Motor neuron (in vitro differentiated cells): ENCODE measurements around the gene ATP8A2. TPM values are rescaled to one million over a fixed set of nuclear protein-coding genes. Genes with fewer than 3 reads are reported as not detected.

ENCODE experiments used
- ATAC-seq, 8 experiments: fragments of 200-7000 bp; cut with Tn5 transposase; replicated peaks in 6 of 8; 2 replicates each; pipeline ENCODE4 v1.8.0; 2021; ENCODE audit warnings: mild to moderate bottlenecking in 8 of 8, moderate library complexity in 8 of 8
- H3K27ac ChIP-seq, 2 donors: fragments of 250-450 bp; sonication (Bioruptor Pico); 2 replicates each; pipeline ENCODE4 v1.9.0; 2021; ENCODE audit warnings: antibody characterized with exemption in 2 of 2, mild to moderate bottlenecking in 2 of 2, moderate library complexity in 1 of 2
- H3K4me1 ChIP-seq, 2 donors: fragments of 250-450 bp; sonication (Bioruptor Pico); replicated peaks in 1 of 2; 2 replicates each; pipeline ENCODE4 v1.6.1; 2021; ENCODE audit warnings: antibody characterized with exemption in 2 of 2, mild to moderate bottlenecking in 2 of 2, moderate library complexity in 1 of 2
- H3K4me3 ChIP-seq, 5 donors: fragments of 250-450 bp; sonication (Bioruptor Pico); 2 replicates each; pipeline ENCODE4 v1.9.0; 2021; ENCODE audit warnings: antibody characterized with exemption in 5 of 5, mild to moderate bottlenecking in 5 of 5, moderate library complexity in 4 of 5
- WGBS, 10 experiments: fragments of 450-650 bp; shearing (Covaris generic); methylation state at CpG; one replicate each; pipeline ENCODE4 v1.0.0; 2022; 5-methylcytosine and 5-hydroxymethylcytosine counted together
- in situ Hi-C, 9 experiments: fragments of 400-800 bp; cut with MboI; loops; one replicate each; pipeline ENCODE4 v1.15.0; 2021; ENCODE audit warnings: low sequenced_read_pairs in 9 of 9, low pct_unique_long_range_greater_than_20kb in 2 of 9; ENCODE audit not compliant: unreplicated experiment in 9 of 9
- total RNA-seq, 8 experiments: library from RNA; unstranded; fragments of 300-600 nt; gene quantifications; 2 replicates each; pipeline versions ENCODE4 v1.2.3 to v1.2.4, GENCODE V29; 2022

Gene ATP8A2
- total RNA-seq, 8 experiments from 2014 or later = 0.10 to 13.8 (median 6.7) TPM

DNA sequence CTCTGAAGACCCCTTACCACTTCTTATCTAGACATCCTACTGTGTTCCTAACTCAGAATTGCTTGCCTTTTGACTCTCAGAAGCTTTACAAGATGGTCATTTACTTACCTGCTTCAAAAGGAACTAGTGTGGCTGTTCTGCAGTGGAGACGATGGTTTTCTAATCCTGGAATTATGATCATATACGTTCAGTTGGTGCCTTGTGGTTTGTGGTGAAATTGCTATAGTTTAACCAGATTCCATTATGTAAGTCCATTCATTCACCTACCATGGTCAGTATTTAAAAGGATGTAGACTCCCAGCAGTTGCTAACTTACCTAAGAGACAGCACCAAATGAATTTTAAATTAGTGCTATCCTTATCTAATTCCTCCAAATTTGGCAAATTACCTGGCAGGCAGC, 469.2 kb downstream of the ATP8A2 start:
- in situ Hi-C loops = loop anchor here in 1 of 9 experiments (25.0 kb wide), 1 partner anchor 221 kb away; the partner anchor contains the start of gene SHISA2
- 17 to 100% (median 74%) methylated on average over 2 of the region's 2 CpGs; no CpG with 5 or more reads in 2 of the 10 experiments for WGBS, 10 experiments
- no peaks in the 10 kb centered on the region for H3K4me1 ChIP-seq
- H3K4me3 ChIP-seq = no peak overlapping the region
- no peak for ATAC-seq
- H3K27ac ChIP-seq = no peak overlapping the region

DNA sequence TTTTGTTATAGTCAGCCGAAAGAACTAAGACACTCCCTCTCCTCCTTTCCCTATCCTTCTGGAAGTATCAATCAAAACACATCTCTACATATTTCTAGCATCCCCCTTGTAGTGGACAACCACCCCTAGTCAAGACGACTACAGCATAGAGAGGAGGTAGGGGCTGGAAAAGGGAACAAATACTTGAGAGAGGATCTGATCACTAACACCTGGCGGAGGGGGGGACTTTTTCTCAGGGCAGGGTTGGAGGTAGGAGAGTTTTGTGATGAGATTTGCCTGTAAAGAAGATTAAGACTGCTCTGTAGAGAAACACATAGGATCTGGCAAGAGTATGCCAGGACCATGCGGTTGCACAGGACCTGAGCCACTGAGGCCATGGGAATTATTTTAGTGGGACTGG, 471.9 kb downstream of the ATP8A2 start:
- Histone ChIP-seq H3K4me1 (no peaks in the 10 kb centered on the region), H3K27ac (no peak overlapping the region), H3K4me3 (no peak overlapping the region)
- no peak for ATAC-seq
- in situ Hi-C loops = loop anchor here in 1 of 9 experiments (25.0 kb wide), 1 partner anchor 219 kb away; the partner anchor contains the start of gene SHISA2
- 21 to 100% (median 70%) methylated on average over 1 to 4 of the region's 4 CpGs; no CpG with 5 or more reads in 5 of the 10 experiments for WGBS, 10 experiments

DNA sequence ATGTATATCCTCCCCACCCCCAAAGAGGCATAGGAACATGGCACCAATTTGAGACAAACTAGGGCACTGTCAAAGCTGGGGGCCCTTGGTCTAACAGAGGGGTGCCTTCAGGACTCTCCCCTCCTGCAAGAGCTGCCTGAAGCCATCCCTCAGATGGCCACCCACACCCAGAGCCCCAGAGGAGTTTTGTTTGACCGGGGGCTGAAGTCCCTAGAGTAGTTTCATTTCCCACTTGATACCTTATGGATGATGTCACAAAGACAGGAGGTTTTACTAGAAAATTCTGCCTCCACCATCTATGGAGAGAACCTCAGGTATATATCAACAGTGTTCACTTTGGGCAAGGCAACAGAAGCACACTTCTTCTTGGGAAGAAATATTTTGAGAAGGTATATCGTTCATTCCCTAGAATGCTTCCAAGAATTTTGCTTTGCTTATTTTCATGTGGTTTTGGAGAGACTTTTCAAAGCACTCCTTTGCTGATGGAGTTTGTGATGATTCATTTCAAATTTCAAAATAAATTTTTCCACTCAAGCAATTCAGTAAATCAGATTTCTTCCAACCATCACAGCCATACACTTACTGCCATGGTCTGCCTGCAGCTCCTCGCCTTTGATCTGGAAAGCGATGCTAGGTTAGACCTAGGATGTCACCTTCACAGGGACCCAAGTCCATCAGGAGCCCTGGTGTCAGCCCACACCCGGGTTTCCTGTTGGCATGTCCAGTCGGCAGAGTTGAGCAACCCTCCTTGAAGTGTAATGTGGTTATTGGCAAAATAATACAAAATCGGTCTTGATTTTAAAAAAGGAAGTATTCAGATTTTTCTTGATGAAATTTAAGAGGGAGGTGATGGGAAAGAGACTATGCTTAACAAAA, 473.0 kb downstream of the ATP8A2 start:
- Histone ChIP-seq H3K4me3 (no peak overlapping the region), H3K27ac (no peak overlapping the region), H3K4me1 (no peaks in the 10 kb centered on the region)
- 43 to 96% (median 75%) methylated on average over 1 to 6 of the region's 7 CpGs for WGBS, 10 experiments
- in situ Hi-C loops = loop anchor here in 1 of 9 experiments (25.0 kb wide), 1 partner anchor 218 kb away; the partner anchor contains the start of gene SHISA2
- no peak for ATAC-seq

DNA sequence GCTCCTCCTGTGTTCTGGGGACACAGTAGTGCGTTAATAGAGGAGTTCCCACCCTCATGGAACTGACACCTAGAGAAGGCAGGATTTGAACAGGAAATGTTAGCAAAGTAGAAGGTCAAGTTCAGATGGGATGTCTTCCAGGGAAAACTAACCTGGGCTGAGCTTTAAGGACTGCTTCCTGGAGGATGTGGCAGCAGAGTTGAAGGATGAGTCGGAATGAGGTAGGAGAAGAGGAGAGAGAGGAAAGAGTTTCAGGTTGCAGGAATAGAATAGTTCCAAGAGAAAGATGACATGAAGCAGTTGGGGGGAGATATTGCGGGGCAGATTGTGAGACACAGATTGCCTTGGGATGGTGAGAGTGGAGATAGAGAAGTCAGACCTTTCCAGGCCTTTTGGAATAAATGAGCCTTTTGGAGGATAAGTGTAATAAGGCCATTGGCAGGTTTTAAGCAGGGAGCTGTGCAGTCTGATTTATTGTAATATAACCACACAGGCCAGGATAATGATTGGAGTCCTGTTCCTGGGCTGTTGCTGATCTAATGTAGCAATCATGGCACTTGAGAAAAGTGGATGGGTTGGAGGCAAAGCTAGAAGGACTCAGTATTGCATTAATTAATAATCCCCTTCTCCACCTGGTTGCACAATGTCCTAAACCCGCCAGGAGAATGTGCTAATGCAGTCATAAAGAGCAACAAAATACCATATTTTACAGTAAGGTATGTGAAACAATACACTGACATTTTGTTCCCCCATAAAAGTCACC, 474.6 kb downstream of the ATP8A2 start:
- WGBS, 10 experiments = 18 to 93% (median 83%) methylated on average over 1 to 4 of the region's 4 CpGs; no CpG with 5 or more reads in 2 of the 10 experiments
- Histone ChIP-seq H3K4me3 (no peak overlapping the region), H3K27ac (no peak overlapping the region), H3K4me1 (no peaks in the 10 kb centered on the region)
- in situ Hi-C loops = loop anchor here in 1 of 9 experiments (25.0 kb wide), 1 partner anchor 216 kb away; the partner anchor contains the start of gene SHISA2
- ATAC-seq = peak in 1 of 8 experiments; percentile 20

DNA sequence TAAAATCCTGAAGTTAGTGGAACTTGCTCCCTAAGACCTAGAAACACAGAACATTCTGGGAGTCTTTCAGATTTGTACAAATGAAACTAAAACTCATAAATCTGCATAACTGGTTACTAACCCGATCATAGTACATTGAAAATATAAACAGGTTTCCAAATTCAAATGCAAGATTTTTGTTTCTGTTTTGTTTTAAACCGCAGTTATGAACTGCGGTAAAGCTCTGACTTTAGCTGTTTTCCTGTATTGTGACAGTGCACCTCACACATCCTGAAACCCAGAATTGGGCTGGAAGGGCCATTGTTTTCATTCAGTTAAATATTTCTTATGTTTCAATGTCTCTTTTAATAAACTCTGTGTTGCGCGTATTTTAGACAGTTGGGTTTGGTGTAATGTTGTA, 475.4 kb downstream of the ATP8A2 start:
- 39 to 100% (median 85%) methylated on average over 1 to 5 of the region's 5 CpGs for WGBS, 10 experiments
- no peak for ATAC-seq
- in situ Hi-C loops = loop anchor here in 1 of 9 experiments (25.0 kb wide), 1 partner anchor 215 kb away; the partner anchor contains the start of gene SHISA2
- Histone ChIP-seq H3K4me1 (no peaks in the 10 kb centered on the region), H3K27ac (no peak overlapping the region), H3K4me3 (no peak overlapping the region)

DNA sequence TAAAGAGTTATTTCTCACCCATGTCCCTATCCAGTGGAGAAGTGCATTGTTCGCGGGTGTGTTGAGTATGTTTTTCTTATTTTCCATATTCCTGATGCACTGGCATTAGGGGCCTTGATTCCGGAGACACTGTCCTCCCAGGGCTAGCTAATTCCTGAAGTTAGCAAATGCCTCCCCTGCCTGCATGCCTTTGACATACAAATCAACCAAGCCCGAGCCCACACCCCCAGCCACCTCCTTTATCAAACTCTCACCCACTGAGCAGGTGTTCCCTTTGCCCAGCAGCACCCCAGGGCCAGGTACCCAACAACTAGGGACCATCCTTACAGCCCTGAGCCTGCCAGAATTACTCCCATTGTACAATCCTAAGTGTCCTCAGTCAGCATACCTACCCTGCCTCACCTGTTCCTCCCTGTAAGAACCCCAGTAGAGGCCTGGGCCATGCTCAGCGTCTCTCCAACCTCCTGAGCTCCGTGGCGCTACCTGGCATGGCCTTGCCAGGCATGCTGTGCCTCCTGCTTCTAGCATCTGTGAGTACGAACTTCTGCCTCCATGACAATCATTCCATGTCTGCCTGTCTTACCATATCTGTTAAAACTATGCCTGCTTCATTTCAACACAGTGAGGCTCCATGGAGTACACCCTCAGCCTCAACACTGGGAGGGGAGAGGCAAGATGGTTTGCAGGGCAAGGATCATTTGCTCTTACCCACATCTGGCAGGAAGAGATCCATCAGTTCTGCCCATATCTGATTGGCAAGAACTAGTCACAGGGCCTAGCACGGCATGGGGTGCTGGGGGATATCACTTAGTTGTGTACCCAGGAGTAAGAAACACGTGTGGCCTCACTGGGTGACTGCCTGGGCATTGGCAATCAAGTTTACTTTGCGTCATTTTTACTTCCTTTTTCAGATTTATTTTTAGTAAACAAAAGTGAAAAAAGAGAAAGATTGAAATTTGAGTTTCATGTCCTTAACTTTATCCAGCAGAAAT, 476.2 kb downstream of the ATP8A2 start:
- ATAC-seq = no peak
- Histone ChIP-seq H3K4me1 (no peaks in the 10 kb centered on the region), H3K27ac (no peak overlapping the region), H3K4me3 (no peak overlapping the region)
- WGBS, 10 experiments = 43 to 80% (median 65%) methylated on average over 1 to 10 of the region's 11 CpGs; no CpG with 5 or more reads in 2 of the 10 experiments
- in situ Hi-C loops = loop anchor here in 1 of 9 experiments (25.0 kb wide), 1 partner anchor 214 kb away; the partner anchor contains the start of gene SHISA2

- in situ Hi-C loops = loop anchor here in 1 of 9 experiments (25.0 kb wide), 1 partner anchor 213 kb away; the partner anchor contains the start of gene SHISA2
Observed at GRCh38 chr13:25848812-25849745, 477.3 kb downstream of the ATP8A2 start.

GRCh38 chr13:25857830-25858229, 486.1 kb downstream of the ATP8A2 start:
- Histone ChIP-seq H3K27ac (no peak overlapping the region), H3K4me3 (no peak overlapping the region), H3K4me1 (peaks cover 10 to 18% of the 10 kb centered on the region in 2 donors)
- 25 to 100% (median 83%) methylated on average over 1 to 4 of the region's 4 CpGs; no CpG with 5 or more reads in 1 of the 10 experiments for WGBS, 10 experiments
- in situ Hi-C loops = no loop called here
- no peak for ATAC-seq

More at GRCh38 chr13:25848812-25849745, 477.3 kb downstream of the ATP8A2 start:
- 13 to 95% (median 80%) methylated on average over 2 to 8 of the region's 8 CpGs for WGBS, 10 experiments
- no peak overlapping the region for H3K4me3 ChIP-seq
- no peak overlapping the region for H3K27ac ChIP-seq
- H3K4me1 ChIP-seq = no peaks in the 10 kb centered on the region
- ATAC-seq = no peak

DNA sequence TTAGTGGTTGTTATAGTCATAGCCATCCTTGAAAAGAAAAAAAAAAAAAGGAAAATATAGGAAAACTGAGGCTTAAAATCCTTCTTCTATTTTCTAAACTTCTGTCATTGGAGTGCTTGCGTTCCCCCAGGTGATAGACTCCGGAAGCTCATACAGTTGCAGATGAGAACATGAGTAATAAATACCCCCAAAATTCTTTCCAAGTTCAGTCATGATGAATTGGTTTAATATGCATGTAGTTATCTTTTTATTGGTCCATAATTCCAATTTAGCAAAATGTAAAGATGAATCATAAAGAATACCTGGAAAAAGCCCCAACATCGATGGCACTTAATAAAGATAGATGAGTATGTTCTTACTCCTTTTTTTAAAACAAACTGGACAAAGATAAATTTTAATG, 487.8 kb downstream of the ATP8A2 start:
- no peak overlapping the region for H3K27ac ChIP-seq
- WGBS, 10 experiments = 50 to 100% (median 65%) methylated on average over 2 to 3 of the region's 3 CpGs
- ATAC-seq = no peak
- in situ Hi-C loops = no loop called here
- H3K4me1 ChIP-seq = peaks cover 10 to 18% of the 10 kb centered on the region in 2 donors
- no peak overlapping the region for H3K4me3 ChIP-seq

DNA sequence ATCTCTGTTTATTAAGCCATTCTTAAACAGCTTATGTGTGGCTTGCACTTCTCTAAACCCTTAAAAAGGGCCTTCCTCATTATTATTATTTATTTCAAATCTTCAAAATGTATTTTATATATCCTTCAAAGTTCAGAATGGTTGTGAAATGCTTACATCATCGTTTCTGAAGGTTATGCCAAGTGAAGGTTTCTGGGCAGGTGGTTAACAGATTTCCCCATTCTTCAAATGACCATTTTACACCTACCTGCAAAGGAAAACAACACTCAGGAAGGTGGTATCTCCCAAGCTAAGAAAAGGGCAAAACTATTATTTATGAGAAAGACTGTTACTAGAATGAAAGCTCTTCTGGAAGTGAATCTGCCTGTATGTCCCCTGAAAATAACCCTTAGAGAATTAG, 488.5 kb downstream of the ATP8A2 start:
- Histone ChIP-seq H3K4me3 (no peak overlapping the region), H3K27ac (no peak overlapping the region), H3K4me1 (peaks cover 10 to 18% of the 10 kb centered on the region in 2 donors)
- 20 to 100% (median 63%) methylated on average over 1 of the region's 1 CpG; no CpG with 5 or more reads in 2 of the 10 experiments for WGBS, 10 experiments
- ATAC-seq = no peak
- in situ Hi-C loops = no loop called here

- H3K27ac ChIP-seq = no peak overlapping the region
- in situ Hi-C loops = no loop called here
- no peak overlapping the region for H3K4me3 ChIP-seq
- 0 to 100% (median 61%) methylated on average over 1 to 3 of the region's 3 CpGs; no CpG with 5 or more reads in 1 of the 10 experiments for WGBS, 10 experiments
- peaks cover 10 to 18% of the 10 kb centered on the region in 2 donors for H3K4me1 ChIP-seq
- ATAC-seq = peak in 3 of 8 experiments; percentile 90 to 93 (median 90)
Observed at GRCh38 chr13:25860862-25861261, 489.1 kb downstream of the ATP8A2 start.
